Activated CD8-positive, alpha-beta memory T cell treated with anti-CD3 and anti-CD28 coated beads for 36 hours (primary cell): ENCODE results near the gene GIMAP5. TPM values are rescaled to one million over a fixed set of nuclear protein-coding genes. Genes with fewer than 3 reads are reported as not detected.

ENCODE experiments used
- CTCF ChIA-PET: fragments of 350-600 bp; sonication (Branson Sonifier 250); formaldehyde crosslinking; loops from one replicate; lab custom pipeline; 2021; ENCODE audit warnings: antibody characterized with exemption; lab: Charles Lee
- POLR2A ChIA-PET: fragments of 350-600 bp; sonication (Branson Sonifier 250); formaldehyde crosslinking; loops from one replicate; lab custom pipeline; 2021; ENCODE audit warnings: antibody characterized with exemption; lab: Charles Lee
- total RNA-seq, 2 experiments: library from RNA; stranded (reverse); gene quantifications; one replicate each; pipeline ENCODE4 v1.2.3, GENCODE V29; 2021

Gene GIMAP5
- total RNA-seq, 2 experiments from 2014 or later = 60.1 to 61.0 TPM

- POLR2A ChIA-PET = no interaction called here
- CTCF ChIA-PET = interaction anchor here (0.8 to 1.7 kb wide), 3 partner anchors 9 to 111 kb away, joined by 3 to 4 read pairs (median 4); no protein-coding TSS in a partner anchor
These were observed 50.4 kb downstream of the GIMAP5 start for GRCh38 chr7:150787321-150788281.

- POLR2A ChIA-PET = no interaction called here
These were observed 51.5 kb downstream of the GIMAP5 start for GRCh38 chr7:150788474-150789269.

DNA sequence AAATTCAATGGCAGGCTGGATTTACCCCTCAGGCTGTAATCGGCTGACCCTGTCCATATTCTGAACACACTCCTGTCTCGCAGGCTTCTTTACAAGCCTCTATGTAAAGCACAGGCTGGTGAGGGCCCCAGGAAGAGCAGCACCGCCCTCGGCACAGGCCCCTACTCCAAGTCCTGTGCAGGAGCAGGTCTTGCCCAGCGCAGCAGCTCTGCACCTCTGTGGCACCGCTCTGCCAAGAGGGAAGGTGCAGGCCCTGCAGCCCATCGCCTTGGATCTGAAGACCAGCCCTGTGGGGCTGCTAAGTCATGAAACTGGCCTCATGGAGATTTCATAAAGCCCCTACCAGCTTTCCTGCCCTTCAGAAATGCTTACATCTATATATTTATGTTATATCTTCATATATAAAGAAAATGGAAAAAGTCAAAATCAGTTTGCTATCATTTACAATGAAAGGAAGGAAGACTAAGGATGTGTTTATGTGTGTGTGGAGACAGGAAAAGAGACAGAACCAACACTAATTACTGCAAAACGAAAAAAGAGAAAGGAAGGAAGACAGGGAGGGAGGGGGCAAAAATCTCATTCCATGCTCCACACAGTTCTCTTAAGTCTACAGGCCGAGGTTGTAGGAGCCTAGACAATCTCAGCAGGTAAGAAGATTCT, 53.3 kb downstream of the GIMAP5 start:
- POLR2A ChIA-PET = no interaction called here
- CTCF ChIA-PET = interaction anchor here (1.4 kb wide), 1 partner anchor 12 kb away, joined by 3 read pairs; no protein-coding TSS in a partner anchor

More at GRCh38 chr7:150788474-150789269, 51.5 kb downstream of the GIMAP5 start:
- CTCF ChIA-PET = interaction anchor here (0.8 to 1.7 kb wide), 4 partner anchors 10 to 197 kb away, joined by 3 to 4 read pairs (median 3); no protein-coding TSS in a partner anchor

DNA sequence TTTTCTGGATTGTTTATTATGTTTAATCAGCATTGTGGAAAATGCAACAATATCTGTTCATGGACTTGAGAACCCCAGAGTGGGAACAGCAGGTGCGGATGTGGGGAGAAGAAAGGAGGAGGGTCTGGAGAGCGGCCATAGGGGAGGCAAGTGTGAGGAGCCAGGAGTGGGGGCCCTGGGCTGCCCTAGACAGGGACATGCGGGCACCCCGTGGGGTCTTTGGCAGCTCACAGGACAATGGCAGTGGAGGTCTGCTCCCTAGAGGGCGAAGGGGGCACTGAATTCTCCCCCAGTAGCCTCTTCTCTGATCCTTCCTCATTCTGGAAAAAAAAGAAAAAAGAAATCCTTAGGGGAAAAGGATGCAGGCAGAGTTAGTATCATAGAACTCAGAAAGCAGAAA, 54.1 kb downstream of the GIMAP5 start:
- ChIA-PET CTCF (no interaction called here), POLR2A (no interaction called here)

DNA sequence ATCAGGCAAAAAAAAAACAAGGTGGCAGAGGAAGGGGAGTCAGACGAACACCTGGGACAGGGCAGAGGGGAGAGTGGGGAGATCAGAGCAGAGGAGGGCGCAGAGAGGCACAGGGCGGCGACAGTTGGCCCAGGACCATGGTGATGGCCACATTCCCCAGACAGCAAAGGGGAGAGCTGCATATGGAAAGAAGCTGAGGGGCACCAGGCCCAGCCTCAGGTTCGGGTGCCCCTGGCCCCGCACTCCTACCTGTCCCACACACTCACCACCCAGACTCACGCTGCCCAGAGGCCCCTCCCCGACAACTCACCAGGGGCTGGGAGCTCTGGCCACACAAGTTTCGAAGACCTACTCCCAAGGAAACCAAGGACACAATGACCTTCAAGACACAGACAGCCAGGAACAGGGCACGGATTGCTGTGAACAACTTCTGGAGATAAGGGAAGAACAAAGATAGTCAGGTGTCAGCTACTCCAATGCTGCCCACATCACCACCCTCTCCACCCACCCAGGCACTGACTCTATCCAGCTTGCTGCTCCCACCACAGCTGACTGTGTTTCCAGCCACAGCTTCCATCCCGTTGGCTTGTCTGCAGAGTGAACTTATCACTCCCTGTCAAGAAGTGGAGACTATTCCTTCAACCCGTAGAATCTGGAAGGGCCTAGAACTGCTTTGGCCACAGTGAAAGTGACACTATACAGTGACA, 54.7 kb downstream of the GIMAP5 start:
- POLR2A ChIA-PET = no interaction called here

More for the DNA sequence above, 54.7 kb downstream of the GIMAP5 start:
- CTCF ChIA-PET = no interaction called here

Other genes with a start within 250 kb of the GIMAP5 start
- 10 to 100 TPM; 19.2 to 19.7 TPM for gene GIMAP7, start 222.5 kb upstream of the GIMAP5 start, total RNA-seq
- gene GIMAP4, start 170.0 kb upstream of the GIMAP5 start, total RNA-seq = 10 to 100 TPM; 26.3 to 30.9 TPM
- gene GIMAP6, start 105.0 kb upstream of the GIMAP5 start, total RNA-seq = 10 to 100 TPM; 26.5 to 27.4 TPM
- 10 to 100 TPM; 30.6 to 32.1 TPM for gene GIMAP2, start 51.7 kb upstream of the GIMAP5 start, total RNA-seq
- gene GIMAP1, start 20.8 kb upstream of the GIMAP5 start, total RNA-seq = 1 to 10 TPM; 3.6 to 4.7 TPM
- gene TMEM176B, start 62.9 kb downstream of the GIMAP5 start, total RNA-seq = not detected
- not detected for gene TMEM176A, start 63.4 kb downstream of the GIMAP5 start, total RNA-seq
- not detected for gene AOC1, start 115.1 kb downstream of the GIMAP5 start, total RNA-seq
- gene KCNH2, start 240.9 kb downstream of the GIMAP5 start, total RNA-seq = under 1 TPM; 0.11 to 0.13 TPM